GM19351 (cell line): ENCODE data around the gene USP17L21.
"Not testable (repeated sequence)": the region's sequence is repeated elsewhere in the genome, so short reads cannot be mapped to it uniquely, and the experiment has no call there.

Experiments used
- ATAC-seq: cut with Tn5 transposase; IDR thresholded peaks from one replicate; pipeline ENCODE4 v1.9.1; 2021; ENCODE audit warnings: mild to moderate bottlenecking, moderate library complexity; ENCODE audit not compliant: unreplicated experiment

USP17L21 gene, protein sequence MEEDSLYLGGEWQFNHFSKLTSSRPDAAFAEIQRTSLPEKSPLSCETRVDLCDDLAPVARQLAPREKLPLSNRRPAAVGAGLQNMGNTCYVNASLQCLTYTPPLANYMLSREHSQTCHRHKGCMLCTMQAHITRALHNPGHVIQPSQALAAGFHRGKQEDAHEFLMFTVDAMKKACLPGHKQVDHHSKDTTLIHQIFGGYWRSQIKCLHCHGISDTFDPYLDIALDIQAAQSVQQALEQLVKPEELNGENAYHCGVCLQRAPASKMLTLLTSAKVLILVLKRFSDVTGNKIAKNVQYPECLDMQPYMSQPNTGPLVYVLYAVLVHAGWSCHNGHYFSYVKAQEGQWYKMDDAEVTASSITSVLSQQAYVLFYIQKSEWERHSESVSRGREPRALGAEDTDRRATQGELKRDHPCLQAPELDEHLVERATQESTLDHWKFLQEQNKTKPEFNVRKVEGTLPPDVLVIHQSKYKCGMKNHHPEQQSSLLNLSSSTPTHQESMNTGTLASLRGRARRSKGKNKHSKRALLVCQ

DNA sequence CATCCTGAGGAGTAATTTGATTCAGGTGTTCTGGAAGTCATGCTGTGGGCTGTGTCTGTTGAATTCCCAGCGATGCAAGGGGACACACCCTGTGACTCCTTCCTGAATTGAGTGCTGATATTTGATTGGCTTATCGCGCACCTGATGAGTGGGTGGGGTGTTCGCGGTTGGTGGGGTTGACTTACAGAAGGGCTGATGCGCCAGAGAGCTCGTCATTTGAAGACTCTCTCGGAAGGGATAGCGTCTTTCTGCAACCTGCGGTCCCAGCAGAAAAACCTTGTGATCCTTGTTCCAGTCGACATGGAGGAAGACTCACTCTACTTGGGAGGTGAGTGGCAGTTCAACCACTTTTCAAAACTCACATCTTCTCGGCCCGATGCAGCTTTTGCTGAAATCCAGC, at the start of gene USP17L21:
USP17L21 (plus strand) TSS at position 301 of the 400 bp plus-strand sequence; CDS start at position 301, 0 bp downstream.
- not testable (repeated sequence) for ATAC-seq

DNA sequence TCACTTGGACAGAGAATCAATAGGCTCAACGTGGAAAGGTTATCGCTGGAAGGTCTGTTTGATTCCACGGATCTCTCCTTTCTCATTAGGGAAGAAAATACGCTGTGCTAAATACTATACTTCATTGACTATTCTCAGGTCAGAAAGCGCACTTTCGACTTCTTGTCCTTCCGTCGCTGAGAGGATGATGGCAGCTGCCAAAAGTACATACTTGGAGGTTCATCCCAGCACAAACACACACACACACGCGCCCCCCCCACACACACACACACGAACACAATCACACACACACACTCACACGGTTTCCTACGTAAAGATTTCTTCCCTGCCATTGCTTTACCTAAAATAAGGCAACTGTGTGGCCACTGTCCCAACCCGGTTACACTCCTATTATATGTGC, 48.0 kb upstream of the USP17L21 start:
- not testable (repeated sequence) for ATAC-seq

DNA sequence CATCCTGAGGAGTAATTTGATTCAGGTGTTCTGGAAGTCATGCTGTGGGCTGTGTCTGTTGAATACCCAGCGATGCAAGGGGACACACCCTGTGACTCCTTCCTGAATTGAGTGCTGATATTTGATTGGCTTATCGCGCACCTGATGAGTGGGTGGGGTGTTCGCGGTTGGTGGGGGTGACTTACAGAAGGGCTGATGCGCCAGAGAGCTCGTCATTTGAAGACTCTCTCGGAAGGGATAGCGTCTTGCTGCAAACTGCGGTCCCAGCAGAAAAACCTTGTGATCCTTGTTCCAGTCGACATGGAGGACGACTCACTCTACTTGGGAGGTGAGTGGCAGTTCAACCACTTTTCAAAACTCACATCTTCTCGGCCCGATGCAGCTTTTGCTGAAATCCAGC, 47.6 kb upstream of the USP17L21 start, which contains the start of gene USP17L11:
USP17L11 (plus strand) TSS at position 301 of the 400 bp plus-strand sequence; CDS start at position 301, 0 bp downstream.
- not testable (repeated sequence) for ATAC-seq

DNA sequence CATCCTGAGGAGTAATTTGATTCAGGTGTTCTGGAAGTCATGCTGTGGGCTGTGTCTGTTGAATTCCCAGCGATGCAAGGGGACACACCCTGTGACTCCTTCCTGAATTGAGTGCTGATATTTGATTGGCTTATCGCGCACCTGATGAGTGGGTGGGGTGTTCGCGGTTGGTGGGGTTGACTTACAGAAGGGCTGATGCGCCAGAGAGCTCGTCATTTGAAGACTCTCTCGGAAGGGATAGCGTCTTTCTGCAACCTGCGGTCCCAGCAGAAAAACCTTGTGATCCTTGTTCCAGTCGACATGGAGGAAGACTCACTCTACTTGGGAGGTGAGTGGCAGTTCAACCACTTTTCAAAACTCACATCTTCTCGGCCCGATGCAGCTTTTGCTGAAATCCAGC, 42.8 kb upstream of the USP17L21 start, which contains the start of gene USP17L12:
USP17L12 (plus strand) TSS at position 301 of the 400 bp plus-strand sequence; CDS start at position 301, 0 bp downstream.
- ATAC-seq = not testable (repeated sequence)

DNA sequence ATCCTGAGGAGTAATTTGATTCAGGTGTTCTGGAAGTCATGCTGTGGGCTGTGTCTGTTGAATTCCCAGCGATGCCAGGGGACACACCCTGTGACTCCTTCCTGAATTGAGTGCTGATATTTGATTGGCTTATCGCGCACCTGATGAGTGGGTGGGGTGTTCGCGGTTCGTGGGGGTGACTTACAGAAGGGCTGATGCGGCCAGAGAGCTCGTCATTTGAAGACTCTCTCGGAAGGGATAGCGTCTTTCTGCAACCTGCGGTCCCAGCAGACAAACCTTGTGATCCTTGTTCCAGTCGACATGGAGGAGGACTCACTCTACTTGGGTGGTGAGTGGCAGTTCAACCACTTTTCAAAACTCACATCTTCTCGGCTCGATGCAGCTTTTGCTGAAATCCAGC, 38.1 kb upstream of the USP17L21 start, which contains the start of gene USP17L13:
USP17L13 (plus strand) TSS at position 301 of the 400 bp plus-strand sequence; CDS start at position 301, 0 bp downstream.
- ATAC-seq = not testable (repeated sequence)

DNA sequence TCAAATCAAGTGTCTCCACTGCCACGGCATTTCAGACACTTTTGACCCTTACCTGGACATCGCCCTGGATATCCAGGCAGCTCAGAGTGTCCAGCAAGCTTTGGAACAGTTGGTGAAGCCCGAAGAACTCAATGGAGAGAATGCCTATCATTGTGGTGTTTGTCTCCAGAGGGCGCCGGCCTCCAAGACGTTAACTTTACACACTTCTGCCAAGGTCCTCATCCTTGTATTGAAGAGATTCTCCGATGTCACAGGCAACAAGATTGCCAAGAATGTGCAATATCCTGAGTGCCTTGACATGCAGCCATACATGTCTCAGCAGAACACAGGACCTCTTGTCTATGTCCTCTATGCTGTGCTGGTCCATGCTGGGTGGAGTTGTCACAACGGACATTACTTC, 32.4 kb upstream of the USP17L21 start:
- not testable (repeated sequence) for ATAC-seq

DNA sequence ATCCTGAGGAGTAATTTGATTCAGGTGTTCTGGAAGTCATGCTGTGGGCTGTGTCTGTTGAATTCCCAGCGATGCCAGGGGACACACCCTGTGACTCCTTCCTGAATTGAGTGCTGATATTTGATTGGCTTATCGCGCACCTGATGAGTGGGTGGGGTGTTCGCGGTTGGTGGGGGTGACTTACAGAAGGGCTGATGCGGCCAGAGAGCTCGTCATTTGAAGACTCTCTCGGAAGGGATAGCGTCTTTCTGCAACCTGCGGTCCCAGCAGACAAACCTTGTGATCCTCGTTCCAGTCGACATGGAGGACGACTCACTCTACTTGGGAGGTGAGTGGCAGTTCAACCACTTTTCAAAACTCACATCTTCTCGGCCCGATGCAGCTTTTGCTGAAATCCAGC, 28.6 kb upstream of the USP17L21 start, which contains the start of gene USP17L15:
USP17L15 (plus strand) TSS at position 301 of the 400 bp plus-strand sequence; CDS start at position 301, 0 bp downstream.
- not testable (repeated sequence) for ATAC-seq

DNA sequence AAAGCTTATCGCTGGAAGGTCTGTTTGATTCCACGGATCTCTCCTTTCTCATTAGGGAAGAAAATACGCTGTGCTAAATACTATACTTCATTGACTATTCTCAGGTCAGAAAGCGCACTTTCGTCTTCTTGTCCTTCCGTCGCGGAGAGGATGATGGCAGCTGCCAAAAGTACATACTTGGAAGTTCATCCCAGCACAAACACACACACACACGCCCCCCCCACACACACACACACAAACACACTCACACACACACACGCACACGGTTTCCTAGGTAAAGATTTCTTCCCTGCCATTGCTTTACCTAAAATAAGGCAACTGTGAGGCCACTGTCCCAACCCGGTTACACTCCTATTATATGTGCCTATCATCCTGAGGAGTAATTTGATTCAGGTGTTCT, 24.2 kb upstream of the USP17L21 start:
- ATAC-seq = not testable (repeated sequence)

DNA sequence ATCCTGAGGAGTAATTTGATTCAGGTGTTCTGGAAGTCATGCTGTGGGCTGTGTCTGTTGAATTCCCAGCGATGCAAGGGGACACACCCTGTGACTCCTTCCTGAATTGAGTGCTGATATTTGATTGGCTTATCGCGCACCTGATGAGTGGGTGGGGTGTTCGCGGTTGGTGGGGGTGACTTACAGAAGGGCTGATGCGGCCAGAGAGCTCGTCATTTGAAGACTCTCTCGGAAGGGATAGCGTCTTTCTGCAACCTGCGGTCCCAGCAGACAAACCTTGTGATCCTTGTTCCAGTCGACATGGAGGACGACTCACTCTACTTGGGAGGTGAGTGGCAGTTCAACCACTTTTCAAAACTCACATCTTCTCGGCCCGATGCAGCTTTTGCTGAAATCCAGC, 19.1 kb upstream of the USP17L21 start, which contains the start of gene USP17L17:
USP17L17 (plus strand) TSS at position 301 of the 400 bp plus-strand sequence; CDS start at position 301, 0 bp downstream.
- not testable (repeated sequence) for ATAC-seq

DNA sequence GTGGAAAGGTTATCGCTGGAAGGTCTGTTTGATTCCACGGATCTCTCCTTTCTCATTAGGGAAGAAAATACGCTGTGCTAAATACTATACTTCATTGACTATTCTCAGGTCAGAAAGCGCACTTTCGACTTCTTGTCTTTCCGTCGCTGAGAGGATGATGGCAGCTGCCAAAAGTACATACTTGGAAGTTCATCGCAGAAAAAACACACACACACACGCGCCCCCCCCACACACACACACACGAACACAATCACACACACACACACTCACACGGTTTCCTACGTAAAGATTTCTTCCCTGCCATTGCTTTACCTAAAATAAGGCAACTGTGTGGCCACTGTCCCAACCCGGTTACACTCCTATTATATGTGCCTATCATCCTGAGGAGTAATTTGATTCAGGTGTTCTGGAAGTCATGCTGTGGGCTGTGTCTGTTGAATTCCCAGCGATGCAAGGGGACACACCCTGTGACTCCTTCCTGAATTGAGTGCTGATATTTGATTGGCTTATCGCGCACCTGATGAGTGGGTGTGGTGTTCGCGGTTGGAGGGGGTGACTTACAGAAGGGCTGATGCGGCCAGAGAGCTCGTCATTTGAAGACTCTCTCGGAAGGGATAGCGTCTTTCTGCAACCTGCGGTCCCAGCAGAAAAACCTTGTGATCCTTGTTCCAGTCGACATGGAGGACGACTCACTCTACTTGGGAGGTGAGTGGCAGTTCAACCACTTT, 14.6 kb upstream of the USP17L21 start, which contains the start of gene USP17L18:
USP17L18 (plus strand) TSS at position 678 of the 728 bp plus-strand sequence; CDS start at position 678, 0 bp downstream.
- ATAC-seq = not testable (repeated sequence)

DNA sequence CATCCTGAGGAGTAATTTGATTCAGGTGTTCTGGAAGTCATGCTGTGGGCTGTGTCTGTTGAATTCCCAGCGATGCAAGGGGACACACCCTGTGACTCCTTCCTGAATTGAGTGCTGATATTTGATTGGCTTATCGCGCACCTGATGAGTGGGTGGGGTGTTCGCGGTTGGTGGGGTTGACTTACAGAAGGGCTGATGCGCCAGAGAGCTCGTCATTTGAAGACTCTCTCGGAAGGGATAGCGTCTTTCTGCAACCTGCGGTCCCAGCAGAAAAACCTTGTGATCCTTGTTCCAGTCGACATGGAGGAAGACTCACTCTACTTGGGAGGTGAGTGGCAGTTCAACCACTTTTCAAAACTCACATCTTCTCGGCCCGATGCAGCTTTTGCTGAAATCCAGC, 9.6 kb upstream of the USP17L21 start, which contains the start of gene USP17L19:
USP17L19 (plus strand) TSS at position 301 of the 400 bp plus-strand sequence; CDS start at position 301, 0 bp downstream.
- ATAC-seq = not testable (repeated sequence)

DNA sequence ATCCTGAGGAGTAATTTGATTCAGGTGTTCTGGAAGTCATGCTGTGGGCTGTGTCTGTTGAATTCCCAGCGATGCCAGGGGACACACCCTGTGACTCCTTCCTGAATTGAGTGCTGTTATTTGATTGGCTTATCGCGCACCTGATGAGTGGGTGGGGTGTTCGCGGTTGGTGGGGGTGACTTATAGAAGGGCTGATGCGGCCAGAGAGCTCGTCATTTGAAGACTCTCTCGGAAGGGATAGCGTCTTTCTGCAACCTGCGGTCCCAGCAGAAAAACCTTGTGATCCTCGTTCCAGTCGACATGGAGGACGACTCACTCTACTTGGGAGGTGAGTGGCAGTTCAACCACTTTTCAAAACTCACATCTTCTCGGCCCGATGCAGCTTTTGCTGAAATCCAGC, 4.8 kb upstream of the USP17L21 start, which contains the start of gene USP17L20:
USP17L20 (plus strand) TSS at position 301 of the 400 bp plus-strand sequence; CDS start at position 301, 0 bp downstream.
- not testable (repeated sequence) for ATAC-seq

DNA sequence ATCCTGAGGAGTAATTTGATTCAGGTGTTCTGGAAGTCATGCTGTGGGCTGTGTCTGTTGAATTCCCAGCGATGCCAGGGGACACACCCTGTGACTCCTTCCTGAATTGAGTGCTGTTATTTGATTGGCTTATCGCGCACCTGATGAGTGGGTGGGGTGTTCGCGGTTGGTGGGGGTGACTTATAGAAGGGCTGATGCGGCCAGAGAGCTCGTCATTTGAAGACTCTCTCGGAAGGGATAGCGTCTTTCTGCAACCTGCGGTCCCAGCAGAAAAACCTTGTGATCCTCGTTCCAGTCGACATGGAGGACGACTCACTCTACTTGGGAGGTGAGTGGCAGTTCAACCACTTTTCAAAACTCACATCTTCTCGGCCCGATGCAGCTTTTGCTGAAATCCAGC, 4.6 kb downstream of the USP17L21 start, which contains the start of gene USP17L22:
USP17L22 (plus strand) TSS at position 301 of the 400 bp plus-strand sequence; CDS start at position 301, 0 bp downstream.
- not testable (repeated sequence) for ATAC-seq

DNA sequence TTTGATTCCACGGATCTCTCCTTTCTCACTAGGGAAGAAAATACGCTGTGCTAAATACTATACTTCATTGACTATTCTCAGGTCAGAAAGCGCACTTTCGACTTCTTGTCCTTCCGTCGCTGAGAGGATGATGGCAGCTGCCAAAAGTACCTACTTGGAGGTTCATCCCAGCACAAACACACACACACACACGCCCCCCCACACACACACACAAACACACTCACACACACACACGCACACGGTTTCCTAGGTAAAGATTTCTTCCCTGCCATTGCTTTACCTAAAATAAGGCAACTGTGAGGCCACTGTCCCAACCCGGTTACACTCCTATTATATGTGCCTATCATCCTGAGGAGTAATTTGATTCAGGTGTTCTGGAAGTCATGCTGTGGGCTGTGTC, 9.0 kb downstream of the USP17L21 start:
- not testable (repeated sequence) for ATAC-seq
